NT2/D1 (cell line): ENCODE data around the gene SLC10A3.

Experiments
- SUZ12 ChIP-seq: IDR thresholded peaks from 2 replicates; pipeline ENCODE4 v1.6.1; 2011; ENCODE audit not compliant: insufficient read length, insufficient read depth; ENCODE audit errors: extremely low read depth
- YY1 ChIP-seq: IDR thresholded peaks from 2 replicates; pipeline ENCODE4 v1.6.1; 2011; ENCODE audit not compliant: insufficient read length, insufficient read depth
- ZNF274 ChIP-seq: IDR thresholded peaks from 2 replicates; pipeline ENCODE4 v1.6.1; 2011; ENCODE audit warnings: mild to moderate bottlenecking, low read depth, low read length

GRCh38 chrX:154478728-154479622, 11.5 kb downstream of the SLC10A3 start, which contains the start of gene LAGE3:
- TF ChIP-seq SUZ12 (no peak), ZNF274 (no peak), YY1 (no peak)
